Nephron (organoid): Measurements from ENCODE around the gene WDR18.
"Not testable (repeated sequence)": the region's sequence is repeated elsewhere in the genome, so short reads cannot be mapped to it uniquely, and the experiment has no call there.

Experiments used
- H3K27ac Mint-ChIP-seq, 3 experiments: 2 replicates each; pipeline ENCODE4 v1.8.0; 2020; ENCODE audit warnings: mixed read lengths in 3 of 3, mild to moderate bottlenecking in 2 of 3, moderate library complexity in 1 of 3
- H3K27me3 Mint-ChIP-seq: 2 replicates; pipeline ENCODE4 v1.8.0; 2021; ENCODE audit warnings: low read depth, mild to moderate bottlenecking, moderate library complexity, mixed read lengths
- H3K36me3 Mint-ChIP-seq: 2 replicates; pipeline ENCODE4 v1.8.0; 2020; ENCODE audit warnings: low read depth, mixed read lengths
- H3K4me1 Mint-ChIP-seq: 2 replicates; pipeline ENCODE4 v1.8.0; 2020; ENCODE audit warnings: mixed read lengths
- H3K4me3 Mint-ChIP-seq, 3 experiments: 2 replicates each; pipeline ENCODE4 v1.8.0; 2020; ENCODE audit warnings: mild to moderate bottlenecking in 3 of 3, mixed read lengths in 3 of 3, moderate library complexity in 2 of 3
- H3K9me3 Mint-ChIP-seq: 2 replicates; pipeline ENCODE4 v1.8.0; 2020; ENCODE audit warnings: mixed read lengths
- CTCF ChIP-seq, 3 experiments: fragments of 200-600 bp; sonication (generic); IDR thresholded peaks; one replicate each; pipeline ENCODE4 v1.5.0; 2021; ENCODE audit warnings: antibody characterized with exemption in 3 of 3; ENCODE audit not compliant: unreplicated experiment in 3 of 3

WDR18 gene

DNA sequence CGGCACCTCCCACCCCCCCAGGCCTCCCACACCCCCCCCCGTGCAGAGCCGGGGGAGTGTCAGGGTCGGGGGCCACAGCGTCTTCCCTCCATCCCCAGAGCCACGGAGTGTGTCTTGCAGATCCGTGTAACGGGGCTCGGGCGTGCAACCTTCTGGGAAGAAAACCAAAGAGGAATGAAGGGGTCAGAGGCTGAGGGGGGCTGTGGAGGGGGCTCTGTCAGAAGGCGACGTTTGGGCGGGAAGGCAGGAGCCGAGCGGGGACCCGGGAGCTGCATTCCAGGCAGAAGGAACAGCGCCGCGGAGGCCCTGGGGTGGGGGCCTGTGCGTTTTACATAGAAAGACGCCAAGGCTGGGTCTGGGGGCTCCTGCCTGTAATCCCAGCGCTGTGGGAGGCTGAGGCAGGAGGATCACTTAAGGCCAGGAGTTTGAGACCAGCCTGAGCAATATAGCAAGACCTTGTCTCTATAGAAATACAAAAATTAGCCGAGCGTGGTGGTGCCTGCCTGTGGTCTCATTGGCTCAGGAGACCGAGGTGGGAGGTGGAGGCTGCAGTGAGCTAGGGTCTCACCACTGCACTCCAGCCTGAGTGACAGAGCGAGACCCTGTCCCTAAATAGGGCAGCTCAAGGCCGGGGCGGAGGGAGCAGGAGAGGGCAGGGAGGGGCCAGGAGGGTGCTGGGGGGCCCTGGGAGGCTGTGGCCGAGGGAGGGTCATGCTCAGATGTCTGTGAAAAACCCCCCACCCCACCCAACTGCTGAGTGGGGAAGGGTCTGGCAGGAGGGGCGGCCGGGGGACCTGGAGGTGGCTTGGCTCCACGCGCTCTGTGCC is 30.5 kb upstream of the WDR18 start:
- Mint-ChIP-seq H3K4me3 (peak overlapping the region in 2 of 3 experiments; percentile 43 to 62), H3K9me3 (no peaks in the 10 kb centered on the region), H3K27me3 (no peaks in the 10 kb centered on the region), H3K4me1 (peaks cover 27% of the 10 kb centered on the region), H3K36me3 (no peaks in the 10 kb centered on the region), H3K27ac (peak overlapping the region; percentile 95 to 97 (median 96))
- no peak for TF ChIP-seq CTCF (IDR thresholded peaks at IDR 0.05; ENCODE audit: unreplicated experiment in 3 of 3)

DNA sequence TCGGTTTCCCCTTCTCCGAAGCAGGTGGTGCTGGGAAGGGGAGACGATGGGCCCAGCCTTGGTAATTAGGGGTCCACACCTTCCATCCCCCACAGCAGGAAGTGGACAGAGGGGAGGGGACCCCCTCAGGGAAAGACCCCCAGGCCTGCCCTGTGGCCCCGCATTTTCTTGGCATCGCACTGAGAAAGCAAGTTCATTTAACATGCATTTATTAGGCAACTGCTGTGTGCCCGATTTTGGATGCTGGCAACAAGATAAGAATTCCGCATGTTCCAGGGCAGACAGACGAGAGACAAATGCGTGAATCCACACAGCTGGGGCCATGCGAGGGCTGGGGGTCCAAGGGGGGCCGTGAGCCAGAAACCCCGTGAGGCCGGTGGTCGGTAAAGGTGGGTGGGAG is 29.9 kb upstream of the WDR18 start:
- Mint-ChIP-seq H3K4me1 (peaks cover 27% of the 10 kb centered on the region), H3K9me3 (no peaks in the 10 kb centered on the region), H3K27me3 (no peaks in the 10 kb centered on the region), H3K36me3 (peaks cover 3% of the 10 kb centered on the region), H3K27ac (peak overlapping the region; percentile 91 to 96 (median 95)), H3K4me3 (peak overlapping the region in 2 of 3 experiments; percentile 29 to 41)
- TF ChIP-seq CTCF (IDR thresholded peaks at IDR 0.05; ENCODE audit: unreplicated experiment in 3 of 3), result no peak

DNA sequence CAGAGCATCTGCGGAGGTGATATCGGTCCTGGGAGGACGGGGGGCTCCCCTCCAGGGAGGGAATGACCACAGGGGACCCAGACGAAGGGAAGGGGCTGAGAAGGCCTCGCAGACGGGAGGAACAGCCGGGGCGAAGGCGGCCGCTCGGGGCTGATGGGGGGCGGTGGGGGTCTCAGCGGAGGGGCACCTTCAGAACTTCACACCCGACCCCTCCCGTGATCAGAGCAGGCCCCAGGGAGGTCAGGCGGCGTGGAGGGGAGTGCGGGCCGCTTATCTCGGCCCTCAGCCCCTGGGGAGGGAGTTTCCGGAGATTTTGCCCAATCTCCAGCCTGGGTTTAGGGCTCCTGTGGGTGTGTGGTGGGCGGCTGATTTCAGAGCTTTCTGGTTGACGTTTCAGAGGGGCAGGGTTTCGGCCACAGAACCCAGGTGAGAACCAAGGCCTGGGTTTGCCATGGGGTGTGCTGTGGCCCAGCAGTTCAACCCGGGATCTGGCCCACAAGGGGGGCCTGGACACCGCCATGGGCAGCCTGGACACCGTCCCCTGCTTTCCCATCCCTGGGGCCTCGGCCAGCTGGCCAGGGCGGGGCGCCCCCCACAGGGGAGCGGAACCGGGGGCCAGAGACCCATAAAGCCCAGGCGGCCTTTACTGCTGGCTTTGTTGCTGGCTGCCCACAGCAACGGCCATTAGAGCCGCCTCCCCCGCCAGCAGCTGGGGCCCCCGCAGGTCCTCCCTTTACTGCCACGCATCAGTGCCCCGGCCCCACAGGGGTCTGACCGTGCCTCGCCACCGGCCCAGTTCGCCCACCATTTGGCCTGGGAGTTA is 29.3 kb upstream of the WDR18 start:
- H3K36me3 Mint-ChIP-seq, result peaks cover 6% of the 10 kb centered on the region
- H3K4me1 Mint-ChIP-seq, result peaks cover 27% of the 10 kb centered on the region
- no peaks in the 10 kb centered on the region for H3K9me3 Mint-ChIP-seq
- H3K4me3 Mint-ChIP-seq, result peak overlapping the region in 1 of 3 experiments; percentile 32
- H3K27me3 Mint-ChIP-seq, result no peaks in the 10 kb centered on the region
- no peak for TF ChIP-seq CTCF (IDR thresholded peaks at IDR 0.05; ENCODE audit: unreplicated experiment in 3 of 3)
- H3K27ac Mint-ChIP-seq, result peak overlapping the region; percentile 93 to 96 (median 95)

- Mint-ChIP-seq H3K27me3 (no peaks in the 10 kb centered on the region), H3K4me1 (peaks cover 23% of the 10 kb centered on the region), H3K9me3 (no peaks in the 10 kb centered on the region), H3K27ac (peak overlapping the region; percentile 93 to 96 (median 95)), H3K4me3 (peak overlapping the region in 1 of 3 experiments; percentile 65), H3K36me3 (peaks cover 9% of the 10 kb centered on the region)
- TF ChIP-seq CTCF (IDR thresholded peaks at IDR 0.05; ENCODE audit: unreplicated experiment in 3 of 3), result no peak
These were observed 28.1 kb upstream of the WDR18 start for GRCh38 chr19:955803-956765.

DNA sequence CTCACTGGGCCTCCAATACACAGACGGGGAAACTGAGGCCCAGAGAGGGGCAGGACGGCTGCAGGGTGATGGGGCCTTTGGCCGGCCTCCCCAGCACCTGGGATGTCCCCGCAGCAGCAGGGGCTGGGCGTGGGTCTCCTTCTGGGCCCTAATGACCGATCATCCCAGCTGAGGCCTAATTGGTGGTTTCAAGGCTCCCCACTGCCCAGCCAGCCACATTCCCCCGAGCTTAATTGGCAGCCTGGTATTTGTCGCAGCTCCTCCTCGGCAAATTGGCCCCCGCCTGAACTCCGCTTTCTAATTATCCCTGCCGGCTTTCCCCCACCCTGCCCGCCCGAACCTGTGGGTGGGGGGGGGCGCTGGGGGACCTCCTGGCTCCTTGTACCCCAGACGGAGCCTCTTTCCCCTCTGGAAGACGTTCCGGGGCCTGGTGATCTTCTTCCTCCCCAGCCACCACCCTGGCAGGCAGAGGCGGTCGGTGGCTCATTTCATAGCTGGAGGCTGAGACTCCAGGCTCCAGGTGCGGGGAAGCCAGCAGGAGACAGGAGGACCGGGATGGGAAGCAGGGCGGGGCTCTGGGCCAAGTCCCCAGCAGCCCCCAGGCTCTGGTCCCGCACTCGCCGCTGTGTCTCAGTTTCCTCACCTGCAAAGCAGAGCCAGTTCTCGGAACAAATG is 27.2 kb upstream of the WDR18 start:
- H3K4me3 Mint-ChIP-seq, result peak overlapping the region in 2 of 3 experiments; percentile 43 to 51
- TF ChIP-seq CTCF (IDR thresholded peaks at IDR 0.05; ENCODE audit: unreplicated experiment in 3 of 3), result no peak
- no peaks in the 10 kb centered on the region for H3K9me3 Mint-ChIP-seq
- no peaks in the 10 kb centered on the region for H3K27me3 Mint-ChIP-seq
- H3K4me1 Mint-ChIP-seq, result peaks cover 17% of the 10 kb centered on the region
- peak overlapping the region; percentile 61 to 95 (median 80) for H3K27ac Mint-ChIP-seq
- H3K36me3 Mint-ChIP-seq, result peaks cover 9% of the 10 kb centered on the region

- H3K9me3 Mint-ChIP-seq, H3K27me3 Mint-ChIP-seq: not testable (repeated sequence)
- H3K4me1 Mint-ChIP-seq, result peaks cover 21% of the 10 kb centered on the region
These were observed 26.6 kb upstream of the WDR18 start for GRCh38 chr19:957578-957977.

More at GRCh38 chr19:957578-957977, 26.6 kb upstream of the WDR18 start:
- H3K4me3 Mint-ChIP-seq, result peak overlapping the region in 2 of 3 experiments; percentile 11 to 14
- H3K27ac Mint-ChIP-seq, result peak overlapping the region; percentile 61 to 95 (median 80)
- peaks cover 14% of the 10 kb centered on the region for H3K36me3 Mint-ChIP-seq
